ENCODE data around the gene NDUFAF7.
A peak's percentile ranks its signal among the peaks of the same experiment; 100 is the strongest.
"Not testable (repeated sequence)": the region's sequence is repeated elsewhere in the genome, so short reads cannot be mapped to it uniquely, and the experiment has no call there.

Gene NDUFAF7

GRCh38 chr2:37231241-37232130 lies at the start of gene NDUFAF7, which contains the start of gene CEBPZ:
NDUFAF7 (plus strand) TSS chr2:37231658; CDS start chr2:37231706, 48 bp downstream.
CEBPZ (minus strand) TSS chr2:37231596; CDS start chr2:37231567, 29 bp downstream.
- DNase-seq (ENCODE audit: low read depth in 2 of 2): peak; percentile 80 to 87

DNA sequence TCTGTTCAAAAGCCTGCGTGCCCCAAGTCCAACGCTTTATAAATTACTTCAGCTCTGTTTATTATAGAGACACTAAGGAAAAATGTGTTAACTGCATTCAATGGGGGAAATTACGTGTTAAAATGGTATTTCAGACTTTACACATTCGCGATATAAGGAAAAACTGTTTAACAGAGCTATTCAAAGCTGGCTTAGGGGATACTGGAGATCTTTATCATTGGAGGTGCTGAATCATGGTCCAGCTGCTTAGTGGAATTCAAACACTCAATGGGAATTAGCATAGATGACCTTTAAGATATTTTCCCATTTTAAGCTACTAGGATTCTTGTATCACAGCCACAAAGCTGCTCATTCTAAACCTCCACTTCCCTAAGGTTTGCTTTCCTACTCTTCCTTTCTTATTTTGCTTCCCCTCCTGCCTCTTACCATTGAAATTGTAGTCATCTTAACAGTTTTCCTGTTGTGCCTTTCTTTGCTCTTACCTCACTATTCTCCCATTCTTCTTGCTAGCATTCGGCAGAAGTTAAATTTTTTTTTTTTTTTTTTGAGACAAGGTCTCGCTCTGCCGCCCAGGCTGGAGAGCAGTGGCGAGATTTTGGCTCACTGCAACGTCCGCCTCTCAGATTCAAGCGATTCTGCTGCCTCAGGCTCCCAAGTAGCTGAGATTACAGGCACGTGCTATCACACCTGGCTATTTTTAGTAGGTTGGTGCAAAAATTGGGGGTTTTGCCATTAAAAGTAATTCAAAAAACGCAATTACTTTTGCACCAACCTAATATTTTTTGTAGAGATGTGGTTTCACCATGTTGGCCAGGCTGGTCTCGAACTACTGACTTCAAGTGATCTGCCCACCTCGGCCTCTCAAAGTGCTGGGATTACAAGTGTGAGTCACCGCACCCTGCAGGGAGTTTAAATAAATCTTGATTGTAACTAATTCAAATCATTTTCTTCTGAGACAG lies 49.5 kb upstream of the NDUFAF7 start:
- no peak for DNase-seq (ENCODE audit: low read depth in 2 of 2)

GRCh38 chr2:37188570-37188969 lies 42.9 kb upstream of the NDUFAF7 start, which contains the start of gene SULT6B1:
SULT6B1 (minus strand) TSS chr2:37188670; CDS start chr2:37188640, 30 bp downstream.
- no peak for DNase-seq (ENCODE audit: low read depth in 2 of 2)

DNA sequence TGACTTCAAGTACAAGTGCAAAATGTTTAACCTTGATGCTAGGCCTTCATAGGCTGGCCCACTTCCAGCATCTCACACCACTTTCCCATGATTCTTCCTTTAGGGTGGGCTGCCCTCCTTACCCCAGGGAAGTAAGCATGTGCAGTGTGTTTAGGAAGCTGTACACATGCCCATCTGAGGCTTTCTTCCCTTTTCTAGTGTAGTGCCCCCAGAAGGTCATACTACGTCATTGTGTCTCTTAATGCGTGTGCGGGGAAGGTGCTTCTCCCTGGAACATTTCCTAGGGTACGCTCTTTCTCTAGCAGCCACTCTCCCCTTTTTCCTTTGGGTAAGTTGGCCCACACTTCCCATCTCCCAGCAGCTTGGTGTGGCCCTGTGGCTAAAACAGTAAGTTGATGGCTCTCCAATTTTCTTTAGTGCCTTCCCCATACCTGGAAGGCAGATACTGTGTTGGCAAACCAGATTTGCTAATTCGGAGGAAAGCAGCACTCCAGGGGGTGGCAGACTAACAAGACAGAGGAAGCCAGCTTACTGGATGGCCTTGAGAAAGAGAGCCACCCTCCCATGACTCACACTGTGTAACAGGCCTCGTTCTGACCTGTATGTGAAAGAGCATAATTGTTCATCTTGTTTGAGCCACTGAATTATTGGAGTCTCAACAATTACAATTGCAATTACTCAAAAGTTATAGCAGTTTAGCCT lies 41.9 kb upstream of the NDUFAF7 start:
- no peak for DNase-seq (ENCODE audit: low read depth in 2 of 2)

- DNase-seq (ENCODE audit: low read depth in 2 of 2): no peak
These were observed 41.2 kb upstream of the NDUFAF7 start for GRCh38 chr2:37190290-37190689.

DNA sequence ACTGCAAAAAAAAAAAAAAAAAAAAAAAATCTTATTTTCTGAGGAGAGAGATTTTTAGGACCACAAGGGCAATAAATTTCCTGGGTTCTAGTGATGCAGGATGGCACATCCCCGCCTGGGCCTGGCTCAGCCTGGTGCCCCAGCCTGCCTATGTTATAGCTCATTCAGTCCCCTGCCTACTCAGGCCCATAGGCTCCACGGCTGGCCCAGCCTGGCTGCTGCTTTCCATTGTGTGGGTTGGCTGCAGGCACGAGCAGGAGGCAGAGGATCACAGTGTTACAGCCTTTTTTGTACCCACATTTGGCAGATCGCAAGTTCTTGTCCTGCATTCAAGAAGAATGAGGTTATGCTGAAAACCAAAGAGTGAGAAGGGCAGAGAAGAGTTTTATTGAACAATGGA lies 40.2 kb upstream of the NDUFAF7 start:
- DNase-seq (ENCODE audit: low read depth in 2 of 2): no peak

- no peak for DNase-seq (ENCODE audit: low read depth in 2 of 2)
These were observed 39.7 kb upstream of the NDUFAF7 start for GRCh38 chr2:37191747-37192146.

DNA sequence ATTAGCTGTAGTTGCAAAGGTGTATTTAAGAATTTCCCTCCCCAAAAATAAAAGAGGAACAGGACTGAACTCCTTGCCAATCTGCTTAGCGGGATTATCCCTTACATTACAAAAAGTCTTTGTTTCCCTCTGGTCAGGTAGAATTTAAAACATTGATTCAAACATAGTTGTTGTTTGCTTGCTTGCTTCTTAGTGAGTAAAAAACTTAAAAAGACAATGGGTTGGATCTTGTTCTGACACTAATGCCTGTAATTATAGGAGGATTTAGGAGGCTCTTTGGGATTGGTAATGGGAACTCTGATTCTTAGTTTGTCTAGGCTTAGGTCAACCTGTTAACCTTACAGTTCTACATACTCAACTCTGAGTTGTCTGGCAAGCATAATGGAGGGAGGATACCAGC lies 38.9 kb upstream of the NDUFAF7 start:
- no peak for DNase-seq (ENCODE audit: low read depth in 2 of 2)

GRCh38 chr2:37195862-37196319 lies 35.6 kb upstream of the NDUFAF7 start:
- DNase-seq (ENCODE audit: low read depth in 2 of 2): not testable (repeated sequence)

DNA sequence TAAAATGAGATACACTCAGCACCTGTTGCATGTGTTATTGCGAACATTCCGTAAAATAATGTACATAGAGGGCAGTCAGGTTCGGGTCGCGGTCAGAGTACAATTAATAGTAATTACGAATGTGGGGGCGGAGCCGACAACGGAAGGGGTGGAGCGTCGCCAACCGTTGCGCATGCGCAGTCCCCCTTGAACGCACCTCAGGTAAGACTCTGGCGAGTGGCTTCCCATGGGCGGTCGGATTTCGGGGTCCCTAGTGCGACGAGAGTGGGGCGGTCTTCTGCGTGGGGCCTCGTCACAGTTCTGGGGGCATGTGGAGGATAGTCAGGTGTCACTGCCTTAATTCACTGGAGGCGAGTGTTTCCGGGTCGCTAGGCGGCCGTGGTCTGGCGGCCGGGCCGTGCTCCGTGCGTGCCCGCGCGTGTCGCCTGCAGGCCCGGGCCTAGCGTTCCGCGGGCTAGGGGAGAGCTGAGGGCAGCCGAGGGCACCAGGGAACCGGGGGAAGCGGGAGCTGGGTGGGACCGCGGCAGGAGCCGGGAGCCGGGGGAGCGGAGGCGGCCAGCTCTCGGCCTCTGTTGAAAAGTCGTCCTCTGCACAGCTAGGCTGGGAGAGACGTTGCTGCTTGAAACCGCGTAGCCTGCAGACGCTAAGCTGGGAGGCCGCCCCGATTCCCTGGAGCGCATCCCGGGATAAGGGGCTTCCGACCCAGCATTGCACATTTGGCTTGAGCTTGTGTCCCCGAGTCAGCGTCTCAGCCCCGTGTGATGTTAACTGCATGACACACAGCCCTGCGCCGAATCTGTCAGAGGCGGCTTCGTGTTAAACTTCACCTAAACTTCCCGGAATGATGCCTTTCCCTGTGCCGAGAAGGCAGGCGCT lies 34.9 kb upstream of the NDUFAF7 start, which contains the start of gene CEBPZOS:
Gene CEBPZOS, plus strand, starts transcription at position 177 of the 876 bp plus-strand sequence. CDS start 3,209 bp downstream, outside the sequence.
- DNase-seq (ENCODE audit: low read depth in 2 of 2): peak; percentile 77 to 85

DNA sequence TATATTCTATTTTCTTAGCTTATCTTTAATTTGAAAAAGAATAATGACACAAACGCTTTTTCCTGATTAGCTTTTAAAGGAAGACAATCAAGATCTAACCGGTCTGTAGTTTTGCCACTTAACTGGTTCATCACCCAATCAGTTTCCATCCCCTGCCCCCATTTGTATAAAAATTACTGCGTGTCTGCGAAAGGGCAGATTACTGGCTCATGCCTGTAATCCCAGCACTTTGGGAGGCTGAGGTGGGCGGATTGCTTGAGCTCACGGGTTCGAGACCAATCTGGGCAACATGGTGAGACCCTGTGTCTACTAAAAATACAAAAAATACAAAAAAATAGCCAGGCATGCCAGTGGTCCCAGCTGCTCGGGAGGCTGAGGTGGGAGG lies 32.8 kb upstream of the NDUFAF7 start:
- DNase-seq (ENCODE audit: low read depth in 2 of 2): no peak

- no peak for DNase-seq (ENCODE audit: low read depth in 2 of 2)
These were observed 30.2 kb upstream of the NDUFAF7 start for GRCh38 chr2:37201208-37201607.

DNA sequence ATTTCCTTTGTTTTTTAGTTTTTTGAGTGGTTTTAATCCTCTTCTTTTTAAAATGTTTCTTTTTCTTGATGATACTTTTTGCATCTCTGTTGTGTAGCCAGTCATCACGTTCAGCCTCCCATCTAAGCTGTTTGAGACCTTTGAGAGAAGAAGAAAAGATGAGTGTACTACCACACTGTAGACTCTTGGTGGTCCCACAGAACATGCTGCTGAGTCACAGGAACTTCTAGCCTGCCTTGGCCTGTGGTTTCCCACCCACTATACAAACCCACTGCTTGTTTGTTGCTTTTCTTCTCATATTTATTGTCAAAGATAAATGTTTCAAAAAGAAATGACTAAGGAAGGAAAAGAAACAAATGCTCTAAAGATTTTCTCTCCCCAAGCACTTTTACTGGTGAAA lies 29.7 kb upstream of the NDUFAF7 start:
- peak; percentile 17 to 18 for DNase-seq (ENCODE audit: low read depth in 2 of 2)

- no peak for DNase-seq (ENCODE audit: low read depth in 2 of 2)
These were observed 27.8 kb upstream of the NDUFAF7 start for GRCh38 chr2:37203708-37204107.

DNA sequence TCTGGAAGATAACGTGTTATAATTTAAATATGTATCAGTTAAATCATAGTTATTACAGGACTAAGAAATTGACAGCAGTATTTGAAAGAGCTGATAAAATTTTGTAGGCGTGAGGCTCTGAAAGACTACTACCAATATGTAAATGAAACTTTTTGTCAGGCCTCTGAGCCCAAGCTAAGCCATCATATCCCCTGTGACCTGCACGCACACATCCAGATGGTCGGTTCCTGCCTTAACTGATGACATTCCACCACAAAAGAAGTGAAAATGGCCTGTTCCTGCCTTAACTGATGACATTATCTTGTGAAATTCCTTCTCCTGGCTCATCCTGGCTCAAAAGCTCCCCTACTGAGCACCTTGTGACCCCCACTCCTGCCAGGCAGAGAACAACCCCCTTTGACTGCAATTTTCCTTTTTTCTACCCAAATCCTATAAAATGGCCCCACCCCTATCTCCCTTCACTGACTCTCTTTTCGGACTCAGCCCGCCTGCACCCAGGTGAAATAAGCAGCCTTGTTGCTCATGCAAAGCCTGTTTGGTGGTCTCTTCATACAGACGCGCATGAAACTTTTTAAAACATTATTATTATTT lies 26.3 kb upstream of the NDUFAF7 start:
- not testable (repeated sequence) for DNase-seq (ENCODE audit: low read depth in 2 of 2)

GRCh38 chr2:37205689-37206341 lies 25.6 kb upstream of the NDUFAF7 start:
- no peak for DNase-seq (ENCODE audit: low read depth in 2 of 2)

DNA sequence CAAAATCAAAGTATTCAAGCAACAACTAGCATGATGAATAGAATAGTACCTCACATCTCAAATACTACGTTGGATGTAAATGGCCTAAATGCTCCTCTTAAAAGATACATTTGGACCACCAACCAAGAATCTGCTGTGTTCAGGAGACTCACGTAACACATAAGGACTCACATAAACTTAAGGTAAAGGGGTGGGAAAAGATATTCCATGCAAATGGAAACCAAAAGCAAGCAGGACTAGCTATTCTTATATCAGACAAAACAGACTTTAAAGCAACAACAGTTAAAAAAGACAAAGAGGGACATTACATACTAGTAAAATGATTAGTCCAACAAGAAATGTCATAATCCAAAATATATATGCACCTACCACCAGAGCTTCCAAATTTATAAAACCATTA lies 24.7 kb upstream of the NDUFAF7 start:
- DNase-seq (ENCODE audit: low read depth in 2 of 2): not testable (repeated sequence)

- DNase-seq (ENCODE audit: low read depth in 2 of 2): no peak
These were observed 20.2 kb upstream of the NDUFAF7 start for GRCh38 chr2:37211212-37211611.

DNA sequence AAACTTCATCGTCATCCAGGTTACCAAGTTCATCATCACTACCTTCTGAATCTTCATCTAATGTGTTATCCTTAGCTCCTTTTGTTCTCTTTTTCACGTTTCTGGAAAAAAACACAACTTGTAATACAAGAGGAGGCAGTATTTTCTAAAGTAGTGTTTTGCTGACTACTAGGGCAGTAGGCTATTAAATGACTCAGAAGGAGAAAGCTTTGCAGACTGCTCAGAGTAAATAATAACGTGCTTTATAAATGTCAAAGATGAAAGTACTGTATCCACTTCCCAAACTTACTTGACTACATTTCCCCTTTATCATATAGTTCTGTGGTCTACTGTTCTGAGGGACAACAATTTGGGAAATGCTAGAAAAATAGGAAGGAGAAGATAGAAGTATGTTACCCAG lies 19.5 kb upstream of the NDUFAF7 start:
- DNase-seq (ENCODE audit: low read depth in 2 of 2): no peak

All from stimulated activated CD8-positive, alpha-beta memory T cell treated with anti-CD3 and anti-CD28 coated beads, Interleukin-2, amount 100 ng/mL, for 48 hours (primary cell).